ENCODE data around the gene CANT1. TPM values are rescaled to one million over a fixed set of nuclear protein-coding genes. Genes with fewer than 3 reads are reported as not detected.
A peak's percentile ranks its signal among the peaks of the same experiment; 100 is the strongest.
"Not testable (repeated sequence)": the region's sequence is repeated elsewhere in the genome, so short reads cannot be mapped to it uniquely, and the experiment has no call there.

CANT1 gene
- total RNA-seq, 2 donors from 2014 or later, result 20.9 to 40.1 TPM

DNA sequence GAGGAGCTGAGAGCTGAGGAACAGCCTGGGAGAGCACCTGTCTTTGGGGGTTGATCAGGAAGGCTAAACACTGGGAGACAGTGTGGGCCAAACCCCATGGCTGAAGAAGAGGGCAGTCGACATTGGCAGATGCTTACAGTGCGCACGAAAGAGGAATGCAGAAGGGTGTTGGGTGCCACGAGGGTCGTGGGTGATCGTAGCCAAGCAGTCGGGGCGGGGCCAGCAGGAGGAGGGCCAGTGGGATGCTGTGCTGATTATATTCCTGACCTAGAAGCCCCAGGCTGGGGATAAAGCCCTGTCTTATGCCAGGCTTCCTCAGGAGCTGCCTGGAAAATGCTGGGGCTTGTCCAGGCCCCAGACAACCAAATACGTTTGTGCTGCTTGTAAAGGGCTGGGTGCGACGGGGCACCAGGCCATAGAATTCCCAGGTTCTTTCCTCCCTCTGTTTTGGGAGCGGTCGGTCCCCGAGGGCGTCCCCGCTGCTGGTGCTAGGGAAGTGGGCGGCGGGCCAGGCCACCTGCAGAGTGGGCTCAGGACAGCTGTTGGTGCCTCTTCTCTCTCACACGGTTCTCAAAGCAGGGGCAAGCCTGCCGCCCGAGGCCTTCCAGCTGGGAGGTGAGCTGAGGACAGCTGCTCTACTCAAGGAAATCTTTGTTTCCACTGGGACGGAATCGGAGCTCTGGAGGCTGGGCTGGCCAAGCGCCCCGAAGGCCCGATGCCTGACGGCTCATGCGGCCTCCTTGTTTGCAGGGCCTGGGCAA lies 24.4 kb upstream of the CANT1 start:
- no peaks in the 10 kb centered on the region for H3K9me3 ChIP-seq
- TF ChIP-seq, protein P1, sequence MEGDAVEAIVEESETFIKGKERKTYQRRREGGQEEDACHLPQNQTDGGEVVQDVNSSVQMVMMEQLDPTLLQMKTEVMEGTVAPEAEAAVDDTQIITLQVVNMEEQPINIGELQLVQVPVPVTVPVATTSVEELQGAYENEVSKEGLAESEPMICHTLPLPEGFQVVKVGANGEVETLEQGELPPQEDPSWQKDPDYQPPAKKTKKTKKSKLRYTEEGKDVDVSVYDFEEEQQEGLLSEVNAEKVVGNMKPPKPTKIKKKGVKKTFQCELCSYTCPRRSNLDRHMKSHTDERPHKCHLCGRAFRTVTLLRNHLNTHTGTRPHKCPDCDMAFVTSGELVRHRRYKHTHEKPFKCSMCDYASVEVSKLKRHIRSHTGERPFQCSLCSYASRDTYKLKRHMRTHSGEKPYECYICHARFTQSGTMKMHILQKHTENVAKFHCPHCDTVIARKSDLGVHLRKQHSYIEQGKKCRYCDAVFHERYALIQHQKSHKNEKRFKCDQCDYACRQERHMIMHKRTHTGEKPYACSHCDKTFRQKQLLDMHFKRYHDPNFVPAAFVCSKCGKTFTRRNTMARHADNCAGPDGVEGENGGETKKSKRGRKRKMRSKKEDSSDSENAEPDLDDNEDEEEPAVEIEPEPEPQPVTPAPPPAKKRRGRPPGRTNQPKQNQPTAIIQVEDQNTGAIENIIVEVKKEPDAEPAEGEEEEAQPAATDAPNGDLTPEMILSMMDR (IDR thresholded peaks at IDR 0.05), result no peak
- no peaks in the 10 kb centered on the region for H3K27me3 ChIP-seq
- no peak overlapping the region for H3K4me3 ChIP-seq
- peaks cover 0 to 61% of the 10 kb centered on the region in 2 donors for H3K4me1 ChIP-seq
- DNase-seq (ENCODE audit: low spot score), result no peak
- peaks cover 11% of the 10 kb centered on the region for H3K36me3 ChIP-seq
- peak overlapping the region; percentile 47 to 58 for H3K27ac ChIP-seq

DNA sequence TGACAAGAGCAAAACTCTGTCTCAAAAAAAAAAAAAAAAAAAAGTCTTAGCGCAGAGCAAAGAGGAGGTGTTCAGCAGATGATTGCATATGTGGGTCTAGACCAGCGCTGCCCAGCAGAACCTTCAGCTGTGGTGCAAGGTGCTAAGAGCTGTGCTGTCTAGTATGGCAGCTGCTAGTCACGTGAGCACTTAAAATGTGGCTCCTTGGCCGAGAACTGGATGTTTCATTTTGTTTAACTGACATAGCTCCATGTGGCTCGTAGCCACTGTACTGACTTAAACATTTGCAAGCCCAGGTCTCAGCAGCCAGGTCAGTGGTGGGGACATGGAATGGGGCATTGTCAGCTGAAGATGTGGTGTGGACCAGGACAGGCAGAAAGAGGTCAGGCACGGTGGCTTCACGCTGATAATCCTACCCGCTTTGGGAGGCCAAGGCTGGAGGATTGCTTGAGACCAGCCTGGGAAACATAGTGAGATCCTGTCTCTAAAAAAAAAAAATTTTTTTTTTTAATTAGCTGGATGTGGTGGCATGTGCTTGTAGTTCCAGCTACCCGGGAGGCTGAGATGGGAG lies 23.6 kb upstream of the CANT1 start:
- TF ChIP-seq, protein P1 (IDR thresholded peaks at IDR 0.05), result no peak
- Histone ChIP-seq H3K9me3 (no peaks in the 10 kb centered on the region), H3K27me3 (no peaks in the 10 kb centered on the region), H3K36me3 (peaks cover 4% of the 10 kb centered on the region), H3K4me3 (no peak overlapping the region), H3K4me1 (peaks cover 0 to 63% of the 10 kb centered on the region in 2 donors), H3K27ac (peak overlapping the region in 1 of 2 donors; percentile 58)
- no peak for DNase-seq (ENCODE audit: low spot score)

DNA sequence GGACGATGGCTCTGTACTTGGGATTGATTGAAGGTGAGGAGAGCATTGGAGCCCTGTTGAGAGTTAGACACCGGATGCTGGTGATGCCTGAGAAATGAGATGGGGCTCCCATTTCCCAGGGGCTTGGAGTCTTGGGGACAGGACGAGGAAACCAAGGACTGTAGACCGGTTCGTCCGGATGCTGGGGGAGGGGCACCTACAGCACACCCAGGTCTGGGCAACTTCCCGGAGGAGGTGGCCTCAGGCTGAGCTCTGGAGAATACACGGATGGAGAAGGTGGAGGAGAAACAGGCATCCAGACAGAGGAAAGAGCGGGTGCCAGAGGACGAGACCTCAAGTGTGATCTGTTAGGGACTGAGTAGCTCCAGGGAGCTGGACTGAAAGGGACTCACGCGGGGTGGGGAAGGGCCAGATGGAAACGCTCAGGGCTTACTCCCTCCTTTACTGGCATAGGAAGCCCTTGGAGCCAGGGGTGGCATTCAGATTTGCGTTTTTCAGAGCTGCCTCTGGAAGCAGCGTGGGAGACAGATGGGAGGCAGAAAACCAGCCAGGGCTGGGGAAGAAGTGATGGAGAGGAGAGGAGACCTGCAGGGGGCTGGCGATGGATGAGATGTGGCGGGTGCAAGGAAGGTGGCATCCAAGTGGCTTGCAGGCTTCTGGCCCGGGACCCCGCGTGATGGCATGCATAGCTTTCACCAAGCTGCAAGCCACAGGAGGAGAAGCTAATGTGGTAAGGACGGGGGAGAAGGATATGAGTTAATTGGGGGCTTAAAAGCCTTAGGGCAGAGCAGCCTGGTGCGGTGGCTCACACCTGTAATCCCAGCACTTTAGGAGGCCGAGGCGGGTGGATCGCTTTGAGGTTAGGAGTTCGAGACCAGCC lies 22.7 kb upstream of the CANT1 start:
- Histone ChIP-seq H3K27ac (no peak overlapping the region), H3K4me3 (no peak overlapping the region), H3K9me3 (no peaks in the 10 kb centered on the region), H3K4me1 (peaks cover 0 to 68% of the 10 kb centered on the region in 2 donors), H3K27me3 (no peaks in the 10 kb centered on the region), H3K36me3 (peaks cover 4% of the 10 kb centered on the region)
- DNase-seq (ENCODE audit: low spot score), result no peak
- TF ChIP-seq, protein P1 (IDR thresholded peaks at IDR 0.05), result no peak

DNA sequence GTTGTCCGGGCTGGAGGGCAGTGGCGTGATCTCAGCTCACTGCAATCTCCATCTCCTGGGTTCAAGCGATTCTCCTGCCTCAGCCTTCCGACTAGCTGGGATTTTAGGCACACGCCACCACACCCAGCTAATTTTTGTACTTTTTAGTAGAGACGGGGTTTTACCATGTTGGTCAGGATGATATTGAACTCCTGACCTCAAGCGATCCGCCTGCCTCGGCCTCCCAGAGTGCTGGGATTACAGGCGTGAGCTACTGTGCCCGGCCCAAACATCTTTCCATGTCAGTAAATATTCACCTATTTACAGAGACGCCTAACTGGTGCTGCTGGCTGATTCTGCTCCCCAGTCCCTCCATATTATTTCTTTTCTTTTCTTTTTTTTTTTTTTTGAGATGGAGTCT lies 21.1 kb upstream of the CANT1 start:
- H3K27me3 ChIP-seq; H3K9me3 ChIP-seq; H3K36me3 ChIP-seq; H3K4me3 ChIP-seq; DNase-seq (ENCODE audit: low spot score); H3K27ac ChIP-seq: not testable (repeated sequence)
- peaks cover 0 to 73% of the 10 kb centered on the region in 2 donors for H3K4me1 ChIP-seq

DNA sequence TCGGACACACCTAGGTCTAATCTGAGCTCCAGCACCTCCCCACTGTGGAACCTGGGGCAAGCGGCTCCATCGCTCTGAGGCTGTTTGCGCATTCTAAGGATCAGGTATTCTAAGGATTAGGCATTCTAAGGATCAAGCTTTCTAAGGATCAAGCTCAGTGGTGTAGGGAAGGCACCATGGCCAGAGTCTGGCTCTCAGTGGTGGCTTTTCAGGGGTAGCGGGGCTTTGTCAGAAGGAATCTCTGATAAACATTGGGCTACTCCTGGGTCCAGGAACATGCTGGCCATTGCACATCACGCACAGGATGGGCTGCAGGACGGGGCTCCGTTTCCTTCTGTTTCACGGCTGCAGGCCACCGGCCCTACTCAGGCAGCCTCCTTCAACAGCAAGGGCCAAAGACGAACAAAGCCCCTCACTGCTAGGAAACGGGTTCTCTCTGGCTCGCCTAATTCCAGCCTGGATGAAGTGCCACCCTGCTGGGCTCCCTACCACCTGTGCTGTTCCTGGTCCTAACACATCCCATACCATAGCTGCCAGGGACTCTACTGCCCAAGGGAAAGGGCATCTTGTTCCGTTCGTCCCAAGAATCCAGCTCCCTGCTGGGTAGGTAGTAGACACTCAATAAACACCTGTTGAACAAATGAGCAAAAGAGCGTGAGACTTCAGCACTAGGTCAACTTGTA lies 19.9 kb upstream of the CANT1 start:
- peaks cover under 1% of the 10 kb centered on the region for H3K36me3 ChIP-seq
- DNase-seq (ENCODE audit: low spot score), result no peak
- TF ChIP-seq, protein P1 (IDR thresholded peaks at IDR 0.05), result no peak
- peaks cover 0 to 76% of the 10 kb centered on the region in 2 donors for H3K4me1 ChIP-seq
- peak overlapping the region in 1 of 2 donors; percentile 93 for H3K27ac ChIP-seq
- H3K9me3 ChIP-seq, result no peaks in the 10 kb centered on the region
- H3K27me3 ChIP-seq, result no peaks in the 10 kb centered on the region
- no peak overlapping the region for H3K4me3 ChIP-seq

All from right atrium auricular region (tissue), 2 donors.